GM21717 (cell line): ENCODE results near the gene GPR141.

Experiments used
- ATAC-seq: cut with Tn5 transposase; IDR thresholded peaks from one replicate; pipeline ENCODE4 v1.9.1; 2021; ENCODE audit warnings: mild to moderate bottlenecking, moderate library complexity; ENCODE audit not compliant: unreplicated experiment

The GPR141 gene

DNA sequence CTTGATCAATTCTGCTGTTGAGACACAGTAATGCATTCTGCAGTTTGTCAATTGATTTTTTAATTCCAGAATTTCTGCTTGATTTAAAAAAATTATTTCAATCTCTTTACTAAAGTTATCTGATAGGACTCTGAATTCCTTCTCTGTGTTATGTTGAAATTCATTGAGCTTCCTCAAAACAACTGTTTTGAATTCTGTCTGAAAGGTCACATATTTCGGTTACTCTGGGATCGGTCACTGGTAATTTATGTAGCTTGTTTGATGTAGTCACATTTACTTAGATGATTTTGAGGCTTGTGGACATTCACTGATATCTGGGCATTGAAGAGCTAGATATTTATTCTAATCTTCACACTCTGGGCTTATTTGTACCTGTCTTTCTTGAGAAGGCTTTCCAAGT is 97.6 kb downstream of the GPR141 start:
- ATAC-seq = no peak

DNA sequence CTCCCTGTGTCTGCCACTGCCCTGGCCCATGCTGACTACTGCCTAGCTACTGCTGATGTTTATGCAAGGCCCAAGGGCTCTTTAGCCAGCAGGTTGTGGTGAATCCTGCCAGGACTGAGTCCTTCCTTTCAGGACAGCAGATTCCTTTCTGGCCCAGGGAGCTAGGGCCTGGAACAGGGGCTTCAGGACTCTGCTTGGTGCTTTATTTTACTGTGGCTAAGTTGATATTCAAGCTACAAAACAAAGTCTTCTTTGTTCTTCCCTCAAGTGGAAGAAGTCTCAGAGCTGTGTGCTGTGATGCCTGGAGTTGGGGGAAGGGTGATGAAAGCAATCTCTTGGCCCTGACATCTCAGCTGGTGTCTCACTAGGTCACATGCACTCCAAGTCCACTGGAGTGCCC is 98.6 kb downstream of the GPR141 start:
- ATAC-seq = no peak

DNA sequence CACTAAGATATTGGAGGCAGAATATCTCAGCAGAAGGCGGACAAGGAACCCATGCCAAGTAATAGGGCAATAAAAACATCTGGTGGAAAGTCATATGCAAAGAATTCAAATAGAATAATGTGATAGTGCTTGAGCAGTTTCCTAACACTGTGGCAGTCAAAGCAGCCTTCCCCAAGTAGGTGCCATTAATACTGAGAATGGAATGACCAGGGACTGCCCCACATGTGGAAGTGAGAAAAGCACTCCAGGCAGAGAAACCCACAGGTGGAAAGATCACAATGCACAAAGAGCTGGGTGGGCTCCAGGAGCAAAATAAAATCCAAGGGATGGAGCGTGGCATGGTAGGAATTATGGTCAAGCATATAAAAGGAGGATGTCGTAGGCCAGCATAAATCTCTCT is 100.4 kb downstream of the GPR141 start:
- ATAC-seq = peak; percentile 31

DNA sequence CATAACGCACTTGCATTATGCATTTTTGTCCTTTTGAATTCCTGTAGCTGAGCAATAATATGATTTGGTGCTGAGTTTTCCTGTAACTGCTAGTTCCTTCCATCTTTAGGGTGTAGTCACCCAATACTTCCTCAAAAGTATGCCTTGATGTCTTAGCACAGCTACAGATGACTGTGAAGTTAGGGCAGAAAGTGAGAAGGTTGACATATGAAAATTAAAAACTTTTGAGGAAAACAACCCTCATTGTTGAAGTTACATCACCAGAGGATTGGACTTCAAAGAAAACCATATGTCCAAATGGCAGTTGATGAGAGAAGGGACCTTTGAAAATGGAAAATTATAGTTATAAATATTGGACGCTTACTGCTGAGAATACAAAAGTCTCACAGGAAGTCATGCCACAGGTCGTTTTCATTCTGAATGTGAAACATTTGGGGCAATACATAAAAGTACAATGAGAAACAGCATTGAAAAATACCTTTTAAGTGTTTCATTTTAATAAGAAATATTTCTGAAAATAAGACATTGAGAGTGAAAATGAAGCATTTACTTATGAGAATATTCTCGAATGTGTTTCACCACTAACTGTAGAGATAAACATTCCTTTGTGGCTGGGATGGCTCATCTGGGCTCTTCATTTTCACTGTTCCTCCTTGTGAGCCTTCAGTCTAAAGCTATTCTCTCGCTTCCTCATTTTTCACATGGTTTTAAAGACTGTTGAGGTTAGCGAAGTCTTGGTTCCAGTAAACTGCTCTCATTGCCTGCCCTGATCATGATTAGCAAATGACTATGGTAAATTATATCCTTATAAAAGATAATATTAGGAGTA is 103.4 kb downstream of the GPR141 start:
- peak; percentile 87 for ATAC-seq
